K562 (cell line): ENCODE measurements around the gene SCRN2. TPM values are rescaled to one million over a fixed set of nuclear protein-coding genes. Genes with fewer than 3 reads are reported as not detected.

Source experiments
- BHLHE40 ChIP-seq: IDR thresholded peaks from 2 replicates; pipeline ENCODE4 v1.6.1; 2011; ENCODE audit warnings: low read length, improper control_type of control experiment
- BRD9 ChIP-seq: fragments of 450-650 bp; IDR thresholded peaks from 2 replicates; pipeline ENCODE4 v1.6.1; 2018; ENCODE audit warnings: low read depth; ENCODE audit not compliant: partially characterized antibody
- CEBPG ChIP-seq, 3 experiments: fragments of 200-800 bp in 1 of 3; sonication (Bioruptor generic) in 1 of 3; sonication (generic) in 1 of 3; formaldehyde crosslinking in 1 of 3; IDR thresholded peaks in 2 of 3; conservative IDR thresholded peaks in 1 of 3; 2 replicates each; pipeline versions ENCODE4 v1.6.1 to v1.8.0; 2016 to 2022; ENCODE audit warnings: missing compliant biosample characterization in 2 of 3, missing genetic modification characterization in 2 of 3, mild to moderate bottlenecking in 1 of 3, missing genetic modification reagents in 1 of 3
- CSDE1 ChIP-seq, 2 experiments: fragments of 450-650 bp; IDR thresholded peaks; 2 replicates each; pipeline ENCODE4 v1.6.1; 2016; ENCODE audit warnings: mild to moderate bottlenecking in 1 of 2
- GTF2E2 ChIP-seq: fragments of 200-800 bp; sonication (Bioruptor generic); IDR thresholded peaks from 2 replicates; pipeline ENCODE4 v1.6.1; 2016; ENCODE audit warnings: missing genetic modification characterization, missing compliant biosample characterization
- L3MBTL2 ChIP-seq: fragments of 450-650 bp; IDR thresholded peaks from 2 replicates; pipeline ENCODE4 v1.6.1; 2016; ENCODE audit warnings: mild to moderate bottlenecking, moderate library complexity
- MED1 ChIP-seq: sonication (generic); formaldehyde crosslinking; IDR thresholded peaks from 2 replicates; pipeline ENCODE4 v1.8.1; 2023; ENCODE audit warnings: missing genetic modification reagents, borderline replicate concordance
- NCOA2 ChIP-seq, 2 experiments: fragments of 450-650 bp; IDR thresholded peaks; 2 replicates each; pipeline ENCODE4 v1.6.1; 2018; ENCODE audit warnings: mild to moderate bottlenecking in 2 of 2, moderate library complexity in 1 of 2; ENCODE audit not compliant: partially characterized antibody in 2 of 2
- NCOA6 ChIP-seq: fragments of 450-650 bp; IDR thresholded peaks from 2 replicates; pipeline ENCODE4 v1.6.1; 2017; ENCODE audit warnings: mild to moderate bottlenecking
- NFYB ChIP-seq: IDR thresholded peaks from 2 replicates; pipeline ENCODE4 v1.6.1; 2011; ENCODE audit warnings: mild to moderate bottlenecking, moderate library complexity; ENCODE audit not compliant: insufficient read length; ENCODE audit errors: extremely low read depth
- PTTG1 ChIP-seq: fragments of 450-650 bp; IDR thresholded peaks from 2 replicates; pipeline ENCODE4 v1.6.1; 2016; ENCODE audit warnings: low read depth, mild to moderate bottlenecking, missing genetic modification characterization, missing compliant biosample characterization
- ZFP36 ChIP-seq: fragments of 150-350 bp; IDR thresholded peaks from 2 replicates; pipeline ENCODE4 v1.6.1; 2018; ENCODE audit warnings: low read length, low read depth; ENCODE audit not compliant: partially characterized antibody
- ZFX ChIP-seq: sonication (generic); formaldehyde crosslinking; IDR thresholded peaks from 2 replicates; pipeline ENCODE4 v1.8.0; 2022; ENCODE audit warnings: mild to moderate bottlenecking, missing genetic modification reagents, moderate library complexity
- polyA plus RNA-seq, 8 experiments: library from polyadenylated mRNA; depleted of rRNA in 4 of 8; stranded (reverse) in 5 of 8; unstranded in 3 of 8; fragments of >200 nt; fragmentation: Nextera tagmentation in 2 of 8; fragmentation: Illumina TruSeq in 1 of 8; extraction: Ambion mirVana in 2 of 8; extraction: Trizol in 1 of 8; gene quantifications; 2 replicates each; pipeline versions ENCODE4 v1.2.1 to v1.2.3, GENCODE V29; 2011 to 2014; ENCODE audit warnings: inconsistent platforms in 1 of 8, missing spikeins in 1 of 8
- total RNA-seq, 7 experiments: library from RNA; depleted of rRNA in 6 of 7; stranded (reverse); fragments of >200 nt in 6 of 7; fragmentation: Illumina TruSeq in 2 of 7; extraction: Trizol in 2 of 7; gene quantifications; 2 replicates each; pipeline versions ENCODE4 v1.2.1 to v1.2.3, GENCODE V29; 2011 to 2021; ENCODE audit warnings: low replicate concordance in 1 of 7
- TF ChIP-seq, protein P1 (sequence below): sonication (generic); formaldehyde crosslinking; IDR thresholded peaks from 2 replicates; pipeline ENCODE4 v1.8.0; 2022; ENCODE audit warnings: missing genetic modification reagents, mild to moderate bottlenecking, borderline replicate concordance
- TF ChIP-seq, protein P2 (sequence below): fragments of 250-450 bp; sonication (Bioruptor Pico); IDR thresholded peaks from 2 replicates; pipeline ENCODE4 v1.8.0; 2021; ENCODE audit warnings: moderate library complexity, mild to moderate bottlenecking, inconsistent platforms
- TF ChIP-seq, protein P3 (sequence below): fragments of 250-450 bp; sonication (Bioruptor Pico); IDR thresholded peaks from 2 replicates; pipeline ENCODE4 v1.4.0; 2020; ENCODE audit warnings: mild to moderate bottlenecking
- TF ChIP-seq, protein P4 (sequence below): fragments of 150-350 bp; IDR thresholded peaks from 2 replicates; pipeline ENCODE4 v1.6.1; 2014; ENCODE audit warnings: low read depth, mild to moderate bottlenecking, low read length, borderline replicate concordance

SCRN2 gene
- total and polyA plus RNA-seq, 9 of the 15 experiments (the other 6 are each of a cell fraction or from before 2014, with no cell fraction given) = 0.25 to 32.9 (median 13.6) TPM

DNA sequence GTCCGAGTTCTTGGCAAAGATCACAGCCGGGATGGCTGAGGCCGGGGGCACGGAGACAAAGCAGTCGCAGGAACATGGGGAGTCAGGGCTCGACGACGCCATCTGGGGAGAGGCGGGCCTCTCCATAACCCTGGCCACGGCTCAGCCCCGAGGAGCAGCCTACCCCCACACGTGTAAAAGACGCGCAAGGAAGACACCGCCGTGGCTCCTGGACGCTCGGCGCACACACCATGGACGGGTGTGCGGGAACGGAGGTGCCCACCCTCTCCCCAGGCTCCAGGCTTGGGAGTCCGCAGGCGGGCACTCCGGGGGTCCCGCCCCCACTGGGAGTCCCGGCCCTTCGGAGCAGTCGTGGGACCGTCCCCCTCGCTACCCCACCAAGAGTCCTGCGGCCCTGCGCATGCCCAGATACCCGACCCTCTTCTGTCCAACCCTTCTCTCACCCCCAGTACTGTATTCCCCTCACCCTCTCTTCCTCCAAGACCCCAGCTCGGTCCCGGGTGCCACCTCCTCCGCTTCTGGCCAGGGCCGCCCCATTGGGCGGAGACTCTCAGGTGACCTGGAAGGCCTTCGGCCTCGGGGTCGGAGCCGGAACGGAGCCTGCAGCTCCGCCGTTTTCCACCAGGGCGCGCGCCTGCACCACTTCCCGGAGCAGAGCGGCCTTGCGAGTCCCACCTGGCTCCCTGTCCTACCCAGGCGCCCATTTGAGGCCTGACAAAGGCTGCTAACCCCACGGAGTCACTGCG is at the start of gene SCRN2 (continued):
- TF ChIP-seq, protein P1, sequence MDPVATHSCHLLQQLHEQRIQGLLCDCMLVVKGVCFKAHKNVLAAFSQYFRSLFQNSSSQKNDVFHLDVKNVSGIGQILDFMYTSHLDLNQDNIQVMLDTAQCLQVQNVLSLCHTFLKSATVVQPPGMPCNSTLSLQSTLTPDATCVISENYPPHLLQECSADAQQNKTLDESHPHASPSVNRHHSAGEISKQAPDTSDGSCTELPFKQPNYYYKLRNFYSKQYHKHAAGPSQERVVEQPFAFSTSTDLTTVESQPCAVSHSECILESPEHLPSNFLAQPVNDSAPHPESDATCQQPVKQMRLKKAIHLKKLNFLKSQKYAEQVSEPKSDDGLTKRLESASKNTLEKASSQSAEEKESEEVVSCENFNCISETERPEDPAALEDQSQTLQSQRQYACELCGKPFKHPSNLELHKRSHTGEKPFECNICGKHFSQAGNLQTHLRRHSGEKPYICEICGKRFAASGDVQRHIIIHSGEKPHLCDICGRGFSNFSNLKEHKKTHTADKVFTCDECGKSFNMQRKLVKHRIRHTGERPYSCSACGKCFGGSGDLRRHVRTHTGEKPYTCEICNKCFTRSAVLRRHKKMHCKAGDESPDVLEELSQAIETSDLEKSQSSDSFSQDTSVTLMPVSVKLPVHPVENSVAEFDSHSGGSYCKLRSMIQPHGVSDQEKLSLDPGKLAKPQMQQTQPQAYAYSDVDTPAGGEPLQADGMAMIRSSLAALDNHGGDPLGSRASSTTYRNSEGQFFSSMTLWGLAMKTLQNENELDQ (CRISPR knock-in tag) = no peak
- TF ChIP-seq GTF2E2 (tag) (0 out of 2 replicates have a peak, but pooled peaks have one; percentile 36), L3MBTL2 (peak; percentile 88), NCOA2 (IDR thresholded peaks at IDR 0.05; ENCODE audit: partially characterized antibody in 2 of 2) (no peak), CEBPG (CRISPR knock-in tag; IDR thresholded peaks at IDR 0.05) (no peak), CEBPG (tag; conservative IDR thresholded peaks at IDR 0.05 in 1 of 2, IDR thresholded peaks at IDR 0.05 in 1 of 2) (no peak), PTTG1 (tag) (no peak), BRD9 (peak; percentile 59), NFYB (peak; percentile 87), ZFX (peak; percentile 97), CSDE1 (IDR thresholded peaks at IDR 0.05) (no peak), NCOA6 (no peak), ZFP36 (peak; percentile 4), MED1 (CRISPR knock-in tag) (no peak), BHLHE40 (peak; percentile 60)
- TF ChIP-seq, protein P2, sequence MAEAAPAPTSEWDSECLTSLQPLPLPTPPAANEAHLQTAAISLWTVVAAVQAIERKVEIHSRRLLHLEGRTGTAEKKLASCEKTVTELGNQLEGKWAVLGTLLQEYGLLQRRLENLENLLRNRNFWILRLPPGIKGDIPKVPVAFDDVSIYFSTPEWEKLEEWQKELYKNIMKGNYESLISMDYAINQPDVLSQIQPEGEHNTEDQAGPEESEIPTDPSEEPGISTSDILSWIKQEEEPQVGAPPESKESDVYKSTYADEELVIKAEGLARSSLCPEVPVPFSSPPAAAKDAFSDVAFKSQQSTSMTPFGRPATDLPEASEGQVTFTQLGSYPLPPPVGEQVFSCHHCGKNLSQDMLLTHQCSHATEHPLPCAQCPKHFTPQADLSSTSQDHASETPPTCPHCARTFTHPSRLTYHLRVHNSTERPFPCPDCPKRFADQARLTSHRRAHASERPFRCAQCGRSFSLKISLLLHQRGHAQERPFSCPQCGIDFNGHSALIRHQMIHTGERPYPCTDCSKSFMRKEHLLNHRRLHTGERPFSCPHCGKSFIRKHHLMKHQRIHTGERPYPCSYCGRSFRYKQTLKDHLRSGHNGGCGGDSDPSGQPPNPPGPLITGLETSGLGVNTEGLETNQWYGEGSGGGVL (CRISPR knock-in tag) = no peak
- TF ChIP-seq, protein P3, sequence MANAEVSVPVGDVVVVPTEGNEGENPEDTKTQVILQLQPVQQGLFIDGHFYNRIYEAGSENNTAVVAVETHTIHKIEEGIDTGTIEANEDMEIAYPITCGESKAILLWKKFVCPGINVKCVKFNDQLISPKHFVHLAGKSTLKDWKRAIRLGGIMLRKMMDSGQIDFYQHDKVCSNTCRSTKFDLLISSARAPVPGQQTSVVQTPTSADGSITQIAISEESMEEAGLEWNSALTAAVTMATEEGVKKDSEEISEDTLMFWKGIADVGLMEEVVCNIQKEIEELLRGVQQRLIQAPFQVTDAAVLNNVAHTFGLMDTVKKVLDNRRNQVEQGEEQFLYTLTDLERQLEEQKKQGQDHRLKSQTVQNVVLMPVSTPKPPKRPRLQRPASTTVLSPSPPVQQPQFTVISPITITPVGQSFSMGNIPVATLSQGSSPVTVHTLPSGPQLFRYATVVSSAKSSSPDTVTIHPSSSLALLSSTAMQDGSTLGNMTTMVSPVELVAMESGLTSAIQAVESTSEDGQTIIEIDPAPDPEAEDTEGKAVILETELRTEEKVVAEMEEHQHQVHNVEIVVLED = 0 out of 2 replicates have a peak, but pooled peaks have one; percentile 36
- TF ChIP-seq, protein P4, sequence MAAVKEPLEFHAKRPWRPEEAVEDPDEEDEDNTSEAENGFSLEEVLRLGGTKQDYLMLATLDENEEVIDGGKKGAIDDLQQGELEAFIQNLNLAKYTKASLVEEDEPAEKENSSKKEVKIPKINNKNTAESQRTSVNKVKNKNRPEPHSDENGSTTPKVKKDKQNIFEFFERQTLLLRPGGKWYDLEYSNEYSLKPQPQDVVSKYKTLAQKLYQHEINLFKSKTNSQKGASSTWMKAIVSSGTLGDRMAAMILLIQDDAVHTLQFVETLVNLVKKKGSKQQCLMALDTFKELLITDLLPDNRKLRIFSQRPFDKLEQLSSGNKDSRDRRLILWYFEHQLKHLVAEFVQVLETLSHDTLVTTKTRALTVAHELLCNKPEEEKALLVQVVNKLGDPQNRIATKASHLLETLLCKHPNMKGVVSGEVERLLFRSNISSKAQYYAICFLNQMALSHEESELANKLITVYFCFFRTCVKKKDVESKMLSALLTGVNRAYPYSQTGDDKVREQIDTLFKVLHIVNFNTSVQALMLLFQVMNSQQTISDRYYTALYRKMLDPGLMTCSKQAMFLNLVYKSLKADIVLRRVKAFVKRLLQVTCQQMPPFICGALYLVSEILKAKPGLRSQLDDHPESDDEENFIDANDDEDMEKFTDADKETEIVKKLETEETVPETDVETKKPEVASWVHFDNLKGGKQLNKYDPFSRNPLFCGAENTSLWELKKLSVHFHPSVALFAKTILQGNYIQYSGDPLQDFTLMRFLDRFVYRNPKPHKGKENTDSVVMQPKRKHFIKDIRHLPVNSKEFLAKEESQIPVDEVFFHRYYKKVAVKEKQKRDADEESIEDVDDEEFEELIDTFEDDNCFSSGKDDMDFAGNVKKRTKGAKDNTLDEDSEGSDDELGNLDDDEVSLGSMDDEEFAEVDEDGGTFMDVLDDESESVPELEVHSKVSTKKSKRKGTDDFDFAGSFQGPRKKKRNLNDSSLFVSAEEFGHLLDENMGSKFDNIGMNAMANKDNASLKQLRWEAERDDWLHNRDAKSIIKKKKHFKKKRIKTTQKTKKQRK = no peak
